HFFc6 (cell line): ENCODE results near the gene TNS3. TPM values are rescaled to one million over a fixed set of nuclear protein-coding genes. Genes with fewer than 3 reads are reported as not detected.

Experiments used
- DNase-seq: peaks from one replicate; pipeline ENCODE4 v3.0.0-alpha.2; 2018
- H3K27ac Mint-ChIP-seq: 2 replicates; pipeline ENCODE4 v1.8.0; 2020; ENCODE audit warnings: mild to moderate bottlenecking, mixed read lengths
- H3K27me3 Mint-ChIP-seq: 2 replicates; pipeline ENCODE4 v1.8.0; 2021; ENCODE audit warnings: mild to moderate bottlenecking, moderate library complexity, mixed read lengths; ENCODE audit not compliant: insufficient read depth
- H3K36me3 Mint-ChIP-seq: 2 replicates; pipeline ENCODE4 v1.8.0; 2021; ENCODE audit warnings: low read depth, mixed read lengths
- H3K4me1 Mint-ChIP-seq: 2 replicates; pipeline ENCODE4 v1.8.0; 2020; ENCODE audit warnings: low read depth, mixed read lengths
- H3K4me3 Mint-ChIP-seq: 2 replicates; pipeline ENCODE4 v1.8.0; 2020; ENCODE audit warnings: mild to moderate bottlenecking, moderate library complexity, mixed read lengths
- H3K9me3 Mint-ChIP-seq: 2 replicates; pipeline ENCODE4 v1.8.0; 2020; ENCODE audit warnings: mild to moderate bottlenecking, mixed read lengths
- total RNA-seq, 6 experiments: library from RNA; stranded (reverse); fragmentation: NEBNext Ultra II Directional; extraction: Animal tissue kit (Norgen Biotek cat#: 25700); gene quantifications; 2 replicates in 1 of 6; 3 replicates in 5 of 6; pipeline ENCODE4 v1.2.3, GENCODE V29; 2021
- TF ChIP-seq, protein P1 (sequence below): fragments of 200-600 bp; sonication (generic); IDR thresholded peaks from 2 replicates; pipeline ENCODE4 v1.5.0; 2021; ENCODE audit warnings: antibody characterized with exemption, mild to moderate bottlenecking

The TNS3 gene
- total RNA-seq, 6 experiments from 2014 or later = 50.8 to 77.0 (median 67.8) TPM

DNA sequence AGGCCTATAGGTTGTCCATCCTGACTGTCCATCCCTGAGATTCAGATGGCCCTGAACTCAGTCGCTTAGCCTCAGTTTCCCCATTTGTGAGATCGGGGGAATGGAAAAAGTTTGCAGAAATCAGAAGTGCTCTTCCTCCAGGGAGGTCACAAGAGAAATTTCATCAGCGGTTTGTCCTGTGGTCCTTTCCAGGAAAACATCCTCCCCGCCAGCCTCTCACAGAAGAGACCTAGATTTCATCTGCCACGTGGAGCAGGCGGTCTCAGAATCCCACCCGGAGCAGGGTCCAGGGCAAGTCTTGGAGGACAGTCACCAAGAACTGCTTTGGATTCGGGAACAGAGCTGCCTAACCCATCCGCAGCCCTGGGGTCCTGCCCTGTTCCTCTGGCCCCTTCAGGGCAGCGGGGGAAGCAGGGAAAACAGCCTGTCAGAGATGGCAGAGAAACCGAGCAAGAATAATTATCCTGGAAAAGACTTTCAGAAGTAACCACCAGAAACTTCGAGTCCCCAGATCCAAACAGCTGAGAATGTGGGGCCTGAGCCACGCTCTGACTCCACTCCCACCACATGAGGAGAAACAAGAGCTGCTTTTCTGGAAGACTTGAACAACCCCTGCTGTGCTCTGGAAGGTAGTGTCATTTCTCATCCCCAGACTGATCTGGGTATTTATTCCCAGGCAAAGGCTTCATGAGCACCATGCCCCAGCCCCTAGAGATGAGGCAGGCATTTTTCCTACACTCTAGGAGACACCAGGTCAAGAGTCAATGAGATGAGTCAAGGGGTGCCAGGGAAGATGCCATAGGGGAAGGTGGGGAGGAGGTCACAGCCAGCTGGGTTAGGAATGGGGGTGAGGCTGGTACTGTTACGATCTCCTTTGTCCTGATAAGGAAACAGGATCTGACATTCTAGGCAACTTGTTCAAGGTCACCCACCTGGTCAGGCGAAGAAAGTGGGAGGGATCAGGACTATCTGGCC lies 1.1 kb upstream of the TNS3 start:
- Mint-ChIP-seq H3K4me1 (peaks cover 64% of the 10 kb centered on the region), H3K36me3 (peaks cover 21% of the 10 kb centered on the region; the same call in 1 of the 2 replicates), H3K9me3 (no peaks in the 10 kb centered on the region), H3K27ac (no peak overlapping the region), H3K27me3 (no peaks in the 10 kb centered on the region; the same call in 1 of the 2 replicates), H3K4me3 (no peak overlapping the region; the same call in 1 of the 2 replicates)
- TF ChIP-seq, protein P1, sequence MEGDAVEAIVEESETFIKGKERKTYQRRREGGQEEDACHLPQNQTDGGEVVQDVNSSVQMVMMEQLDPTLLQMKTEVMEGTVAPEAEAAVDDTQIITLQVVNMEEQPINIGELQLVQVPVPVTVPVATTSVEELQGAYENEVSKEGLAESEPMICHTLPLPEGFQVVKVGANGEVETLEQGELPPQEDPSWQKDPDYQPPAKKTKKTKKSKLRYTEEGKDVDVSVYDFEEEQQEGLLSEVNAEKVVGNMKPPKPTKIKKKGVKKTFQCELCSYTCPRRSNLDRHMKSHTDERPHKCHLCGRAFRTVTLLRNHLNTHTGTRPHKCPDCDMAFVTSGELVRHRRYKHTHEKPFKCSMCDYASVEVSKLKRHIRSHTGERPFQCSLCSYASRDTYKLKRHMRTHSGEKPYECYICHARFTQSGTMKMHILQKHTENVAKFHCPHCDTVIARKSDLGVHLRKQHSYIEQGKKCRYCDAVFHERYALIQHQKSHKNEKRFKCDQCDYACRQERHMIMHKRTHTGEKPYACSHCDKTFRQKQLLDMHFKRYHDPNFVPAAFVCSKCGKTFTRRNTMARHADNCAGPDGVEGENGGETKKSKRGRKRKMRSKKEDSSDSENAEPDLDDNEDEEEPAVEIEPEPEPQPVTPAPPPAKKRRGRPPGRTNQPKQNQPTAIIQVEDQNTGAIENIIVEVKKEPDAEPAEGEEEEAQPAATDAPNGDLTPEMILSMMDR = no peak
- no peak for DNase-seq

DNA sequence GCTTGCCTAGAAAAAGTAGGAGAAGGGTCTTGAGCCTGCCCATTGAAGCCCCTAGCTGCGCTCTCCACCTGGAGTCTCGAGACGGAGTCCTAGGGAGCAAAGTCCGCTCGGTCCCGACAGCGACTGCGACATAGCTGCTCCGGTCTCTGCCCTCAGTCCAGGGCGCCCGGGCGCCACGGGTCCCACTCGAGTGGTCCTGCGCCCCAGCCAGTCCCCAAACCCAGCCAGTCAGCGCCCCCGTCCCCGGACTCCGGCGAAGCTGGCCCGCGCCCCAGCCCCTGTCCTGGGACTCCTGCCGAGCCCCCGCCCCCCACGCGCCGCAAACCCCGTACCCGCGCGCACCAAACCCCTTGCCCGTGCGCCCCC lies 490 bp downstream of the TNS3 start:
- H3K9me3 Mint-ChIP-seq = no peaks in the 10 kb centered on the region
- H3K27ac Mint-ChIP-seq = peak overlapping the region; percentile 94
- peaks cover 72% of the 10 kb centered on the region for H3K4me1 Mint-ChIP-seq
- no peaks in the 10 kb centered on the region; the same call in 1 of the 2 replicates for H3K27me3 Mint-ChIP-seq
- H3K4me3 Mint-ChIP-seq = peak overlapping the region; percentile 97
- DNase-seq = no peak
- peaks cover 31% of the 10 kb centered on the region for H3K36me3 Mint-ChIP-seq
- TF ChIP-seq, protein P1 = no peak

DNA sequence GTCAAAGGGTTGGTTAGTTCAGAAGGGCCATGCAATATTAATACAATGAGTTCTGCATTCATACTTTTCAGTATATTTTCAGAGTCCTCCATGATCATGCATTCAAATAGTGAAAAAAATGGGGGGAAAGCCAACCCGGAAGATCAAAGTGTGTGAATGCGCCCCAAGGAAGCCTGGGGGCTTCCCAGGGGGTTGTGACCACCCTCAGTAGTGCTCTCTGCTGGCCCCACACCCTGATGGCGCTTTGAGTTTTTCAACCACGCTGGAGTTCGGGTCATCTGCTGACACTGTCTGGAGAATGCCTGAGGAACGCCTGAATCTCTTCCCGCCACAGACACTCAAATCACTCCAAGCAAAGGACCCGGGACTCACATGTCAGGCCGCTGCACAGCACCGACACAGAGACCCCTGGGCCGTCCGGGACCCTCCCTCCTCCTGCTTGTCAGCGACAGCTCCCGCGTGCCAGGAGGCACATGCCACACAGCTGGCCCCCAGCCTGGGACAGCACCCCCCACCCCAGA lies 1.0 kb downstream of the TNS3 start:
- Mint-ChIP-seq H3K4me1 (peaks cover 77% of the 10 kb centered on the region), H3K36me3 (peaks cover 31% of the 10 kb centered on the region), H3K9me3 (no peaks in the 10 kb centered on the region), H3K27ac (peak overlapping the region; percentile 94), H3K27me3 (no peaks in the 10 kb centered on the region; the same call in 1 of the 2 replicates), H3K4me3 (peak overlapping the region; percentile 97)
- TF ChIP-seq, protein P1 = no peak; the same call in 1 of the 2 replicates
- no peak for DNase-seq

GRCh38 chr7:47580175-47580706 lies 1.7 kb downstream of the TNS3 start:
- H3K9me3 Mint-ChIP-seq = no peaks in the 10 kb centered on the region
- TF ChIP-seq, protein P1 = no peak
- no peak for DNase-seq
- peaks cover 31% of the 10 kb centered on the region for H3K36me3 Mint-ChIP-seq
- H3K4me3 Mint-ChIP-seq = peak overlapping the region; percentile 97
- no peaks in the 10 kb centered on the region; the same call in 1 of the 2 replicates for H3K27me3 Mint-ChIP-seq
- peaks cover 84% of the 10 kb centered on the region for H3K4me1 Mint-ChIP-seq
- peak overlapping the region; percentile 94 for H3K27ac Mint-ChIP-seq

GRCh38 chr7:47579458-47579857 lies 2.5 kb downstream of the TNS3 start:
- H3K4me3 Mint-ChIP-seq = peak overlapping the region; percentile 97
- H3K27me3 Mint-ChIP-seq = no peaks in the 10 kb centered on the region; the same call in 1 of the 2 replicates
- TF ChIP-seq, protein P1 = no peak
- DNase-seq = no peak
- peaks cover 89% of the 10 kb centered on the region for H3K4me1 Mint-ChIP-seq
- no peaks in the 10 kb centered on the region for H3K9me3 Mint-ChIP-seq
- H3K36me3 Mint-ChIP-seq = peaks cover 31% of the 10 kb centered on the region
- H3K27ac Mint-ChIP-seq = peak overlapping the region; percentile 94
